Lower lobe of right lung (tissue), 2 donors: ENCODE data around the gene OMG. TPM values are rescaled to one million over a fixed set of nuclear protein-coding genes. Genes with fewer than 3 reads are reported as not detected.

ENCODE experiments used
- ATAC-seq, 2 donors: fragments of 200-7000 bp; cut with Tn5 transposase; one replicate each; pipeline ENCODE4 v1.9.1; 2020 to 2022; ENCODE audit warnings: mild to moderate bottlenecking in 2 of 2, moderate library complexity in 2 of 2
- DNase-seq: peaks from one replicate; pipeline ENCODE4 v3.0.0-alpha.2; 2020
- H3K27ac ChIP-seq: fragments of 200-600 bp; one replicate; pipeline ENCODE4 v1.8.0; 2022
- H3K27me3 ChIP-seq: fragments of 200-600 bp; one replicate; pipeline ENCODE4 v1.8.0; 2022; ENCODE audit warnings: low read depth
- H3K36me3 ChIP-seq: fragments of 200-600 bp; one replicate; pipeline ENCODE4 v1.8.0; 2022; ENCODE audit warnings: mild to moderate bottlenecking
- H3K4me1 ChIP-seq: fragments of 200-600 bp; one replicate; pipeline ENCODE4 v1.8.0; 2022
- H3K4me3 ChIP-seq: fragments of 200-600 bp; one replicate; pipeline ENCODE4 v1.8.0; 2022; ENCODE audit warnings: mild to moderate bottlenecking
- H3K9me3 ChIP-seq: fragments of 200-600 bp; one replicate; pipeline ENCODE4 v1.8.0; 2022
- CTCF ChIP-seq: fragments of 200-600 bp; IDR thresholded peaks from one replicate; pipeline ENCODE4 v1.8.0; 2022; ENCODE audit warnings: antibody characterized with exemption, mild to moderate bottlenecking
- intact Hi-C: fragments of 100-400 bp; cut with DNase I; formaldehyde crosslinking; loops from one replicate; pipeline ENCODE4 v1.11.0; 2022
- total RNA-seq: library from RNA; stranded (reverse); fragmentation: NEBNext Ultra II Directional; extraction: Animal tissue kit (Norgen Biotek cat#: 25700); gene quantifications from one replicate; pipeline ENCODE4 v1.2.1, GENCODE V29; 2021
- donor health status: DM: no; HTN: yes; CAD: no; lungs with severe emphysema.

Gene OMG
- total RNA-seq, 1 donor from 2014 or later, result 12.4 TPM

- no peaks in the 10 kb centered on the region for H3K27me3 ChIP-seq
These were observed 13.2 kb downstream of the OMG start for GRCh38 chr17:31283841-31284240.

GRCh38 chr17:31281061-31281460 is 16.0 kb downstream of the OMG start:
- Histone ChIP-seq H3K27me3 (no peaks in the 10 kb centered on the region), H3K4me1 (no peaks in the 10 kb centered on the region), H3K27ac (no peak overlapping the region), H3K36me3 (peaks cover 23% of the 10 kb centered on the region), H3K4me3 (no peak overlapping the region), H3K9me3 (no peaks in the 10 kb centered on the region)
- no peak for DNase-seq
- intact Hi-C loops, result no loop called here
- ATAC-seq, result no peak
- no peak for TF ChIP-seq CTCF

More at GRCh38 chr17:31283841-31284240, 13.2 kb downstream of the OMG start:
- Histone ChIP-seq H3K36me3 (peaks cover 9% of the 10 kb centered on the region), H3K4me3 (no peak overlapping the region), H3K4me1 (no peaks in the 10 kb centered on the region), H3K27ac (no peak overlapping the region), H3K9me3 (no peaks in the 10 kb centered on the region)
- TF ChIP-seq CTCF, result no peak
- ATAC-seq (no peak), DNase-seq (no peak)
- intact Hi-C loops, result no loop called here

- no peaks in the 10 kb centered on the region for H3K27me3 ChIP-seq
- no peak for ATAC-seq
- no peak overlapping the region for H3K4me3 ChIP-seq
- no peak overlapping the region for H3K27ac ChIP-seq
- no peak for DNase-seq
- peaks cover 9% of the 10 kb centered on the region for H3K4me1 ChIP-seq
- peaks cover 23% of the 10 kb centered on the region for H3K36me3 ChIP-seq
- H3K9me3 ChIP-seq, result no peaks in the 10 kb centered on the region
- no peak for TF ChIP-seq CTCF
- intact Hi-C loops, result no loop called here
These were observed 17.6 kb downstream of the OMG start for GRCh38 chr17:31279401-31279800.

- Histone ChIP-seq H3K36me3 (peaks cover 23% of the 10 kb centered on the region), H3K9me3 (no peaks in the 10 kb centered on the region), H3K27me3 (no peaks in the 10 kb centered on the region), H3K27ac (peak overlapping the region; percentile 44), H3K4me1 (peaks cover 22% of the 10 kb centered on the region), H3K4me3 (no peak overlapping the region)
- no peak for DNase-seq
- peak in 1 of 2 donors; percentile 24 for ATAC-seq
- TF ChIP-seq CTCF, result no peak
- intact Hi-C loops, result no loop called here
These were observed 21.9 kb downstream of the OMG start for GRCh38 chr17:31275116-31275515.

- peak overlapping the region; percentile 44 for H3K27ac ChIP-seq
These were observed 22.8 kb downstream of the OMG start for GRCh38 chr17:31274252-31274651.

More at GRCh38 chr17:31274252-31274651, 22.8 kb downstream of the OMG start:
- intact Hi-C loops, result no loop called here
- Histone ChIP-seq H3K4me1 (peaks cover 29% of the 10 kb centered on the region), H3K36me3 (peaks cover 27% of the 10 kb centered on the region), H3K9me3 (no peaks in the 10 kb centered on the region), H3K4me3 (no peak overlapping the region), H3K27me3 (no peaks in the 10 kb centered on the region)
- no peak for TF ChIP-seq CTCF
- DNase-seq, result no peak
- peak; percentile 80 to 81 for ATAC-seq
